ENCODE data around the gene SEMA6C. TPM values are rescaled to one million over a fixed set of nuclear protein-coding genes. Genes with fewer than 3 reads are reported as not detected.
"Not testable (repeated sequence)": the region's sequence is repeated elsewhere in the genome, so short reads cannot be mapped to it uniquely, and the experiment has no call there.

The SEMA6C gene
- polyA plus RNA-seq, 1 donor, result 29.8 TPM

- DNase-seq, result peak; percentile 90
These were observed 15.3 kb downstream of the SEMA6C start for GRCh38 chr1:151130987-151131586.

DNA sequence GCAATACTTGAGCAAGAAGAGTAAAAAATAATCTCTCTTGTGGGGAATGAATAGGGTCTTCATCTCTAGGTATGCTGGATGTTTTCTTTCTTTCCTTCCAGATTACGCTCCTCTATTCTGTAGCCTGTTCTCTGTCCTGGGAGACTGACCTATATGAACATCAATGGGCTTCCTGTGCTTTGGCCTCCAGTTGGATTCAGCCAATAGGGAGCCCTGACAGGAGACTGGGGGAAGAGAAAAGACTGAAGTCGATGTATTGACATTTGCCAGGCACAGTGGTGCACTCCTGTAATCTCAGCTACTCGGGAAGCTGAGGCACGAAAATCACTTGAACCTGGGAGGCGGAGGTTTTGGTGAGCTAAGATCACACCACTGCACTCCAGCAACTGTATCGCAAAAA is 17.6 kb downstream of the SEMA6C start:
- no peak for DNase-seq

GRCh38 chr1:151124763-151125403 is 21.5 kb downstream of the SEMA6C start:
- no peak for DNase-seq

GRCh38 chr1:151113877-151114276 is 32.6 kb downstream of the SEMA6C start:
- no peak for DNase-seq

GRCh38 chr1:151108331-151108730 is 38.1 kb downstream of the SEMA6C start:
- no peak for DNase-seq

GRCh38 chr1:151106894-151107293 is 39.5 kb downstream of the SEMA6C start:
- no peak for DNase-seq

GRCh38 chr1:151104630-151105029 is 41.8 kb downstream of the SEMA6C start:
- no peak for DNase-seq

DNA sequence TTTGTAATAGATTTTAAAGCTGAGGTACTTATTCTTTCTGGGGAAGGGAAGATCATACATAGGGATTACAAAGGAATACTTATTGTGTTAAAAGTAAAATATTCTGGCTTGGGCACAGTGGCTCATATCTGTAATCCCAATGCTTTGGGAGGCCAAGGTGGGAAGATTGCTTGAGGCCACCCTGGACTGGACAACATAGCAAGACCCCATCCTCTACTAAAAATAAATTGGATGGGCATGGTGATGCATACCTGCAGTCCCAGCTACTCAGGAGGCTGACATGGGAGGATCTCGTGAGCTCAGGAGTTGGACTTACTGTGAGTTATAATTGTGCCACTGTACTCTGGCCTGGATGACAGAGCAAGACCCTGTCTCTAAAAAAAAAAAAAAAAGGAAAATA is 48.3 kb downstream of the SEMA6C start:
- DNase-seq, result no peak

- not testable (repeated sequence) for DNase-seq
These were observed 49.0 kb downstream of the SEMA6C start for GRCh38 chr1:151097426-151097825.

- no peak for DNase-seq
These were observed 60.4 kb downstream of the SEMA6C start for GRCh38 chr1:151085953-151086559.

Other genes with a start within 250 kb of the SEMA6C start
- 108 TPM for gene SETDB1, start 220.3 kb downstream of the SEMA6C start, polyA plus RNA-seq (ENCODE audit: insufficient read length)
- 307 TPM for gene CERS2, start 171.8 kb downstream of the SEMA6C start, polyA plus RNA-seq (ENCODE audit: insufficient read length)
- gene ANXA9, start 164.3 kb downstream of the SEMA6C start, polyA plus RNA-seq (ENCODE audit: insufficient read length), result 17.1 TPM
- 47.9 TPM for gene MINDY1, start 139.7 kb downstream of the SEMA6C start, polyA plus RNA-seq (ENCODE audit: insufficient read length)
- gene PRUNE1, start 138.2 kb downstream of the SEMA6C start, polyA plus RNA-seq (ENCODE audit: insufficient read length), result 47.6 TPM
- 3.4 TPM for gene BNIPL, start 110.0 kb downstream of the SEMA6C start, polyA plus RNA-seq (ENCODE audit: insufficient read length)
- 10.0 TPM for gene C1orf56, start 98.9 kb downstream of the SEMA6C start, polyA plus RNA-seq (ENCODE audit: insufficient read length)
- 88.6 TPM for gene CDC42SE1, start 87.0 kb downstream of the SEMA6C start, polyA plus RNA-seq (ENCODE audit: insufficient read length)
- 25.4 TPM for gene MLLT11, start 86.2 kb downstream of the SEMA6C start, polyA plus RNA-seq (ENCODE audit: insufficient read length)
- gene GABPB2, start 75.9 kb downstream of the SEMA6C start, polyA plus RNA-seq (ENCODE audit: insufficient read length), result 16.2 TPM
- 1.6 TPM for gene TNFAIP8L2, start 10.0 kb upstream of the SEMA6C start, polyA plus RNA-seq (ENCODE audit: insufficient read length)
- 16.9 TPM for gene LYSMD1, start 19.3 kb upstream of the SEMA6C start, polyA plus RNA-seq (ENCODE audit: insufficient read length)
- gene SCNM1, start 19.5 kb upstream of the SEMA6C start, polyA plus RNA-seq (ENCODE audit: insufficient read length), result 42.3 TPM
- gene TMOD4, start 29.4 kb upstream of the SEMA6C start, polyA plus RNA-seq (ENCODE audit: insufficient read length), result 1.7 TPM
- 67.6 TPM for gene VPS72, start 43.6 kb upstream of the SEMA6C start, polyA plus RNA-seq (ENCODE audit: insufficient read length)
- 92.7 TPM for gene PIP5K1A, start 51.9 kb upstream of the SEMA6C start, polyA plus RNA-seq (ENCODE audit: insufficient read length)
- gene PSMD4, start 108.1 kb upstream of the SEMA6C start, polyA plus RNA-seq (ENCODE audit: insufficient read length), result 181 TPM
- 21.2 TPM for gene ZNF687, start 135.7 kb upstream of the SEMA6C start, polyA plus RNA-seq (ENCODE audit: insufficient read length)
- 73.8 TPM for gene PI4KB, start 180.8 kb upstream of the SEMA6C start, polyA plus RNA-seq (ENCODE audit: insufficient read length)
- gene RFX5, start 200.6 kb upstream of the SEMA6C start, polyA plus RNA-seq (ENCODE audit: insufficient read length), result 44.8 TPM
- gene SELENBP1, start 226.1 kb upstream of the SEMA6C start, polyA plus RNA-seq (ENCODE audit: insufficient read length), result 50.4 TPM